NB4 (cell line): ENCODE results near the gene UGT1A7.

ENCODE experiments used
- DNase-seq: peaks from one replicate; pipeline ENCODE4 v3.0.0; 2010; ENCODE audit warnings: low read depth
- H3K4me3 ChIP-seq: one replicate; pipeline ENCODE4 v1.5.1; 2011; ENCODE audit warnings: mild to moderate bottlenecking, low read depth, low read length, moderate library complexity
- CTCF ChIP-seq: IDR thresholded peaks from one replicate; pipeline ENCODE4 v1.5.1; 2012; ENCODE audit warnings: low read depth, low read length
- MYC ChIP-seq: IDR thresholded peaks from 2 replicates; pipeline ENCODE4 v1.6.1; 2011; ENCODE audit warnings: low read depth, low read length
- POLR2A ChIP-seq: IDR thresholded peaks from 2 replicates; pipeline ENCODE4 v1.6.1; 2011; ENCODE audit warnings: mild to moderate bottlenecking; ENCODE audit not compliant: insufficient read length; ENCODE audit errors: extremely low read depth
- TF ChIP-seq, protein P1 (sequence below): IDR thresholded peaks from 2 replicates; pipeline ENCODE4 v1.6.1; 2011; ENCODE audit warnings: low read depth, low read length

UGT1A7 gene

DNA sequence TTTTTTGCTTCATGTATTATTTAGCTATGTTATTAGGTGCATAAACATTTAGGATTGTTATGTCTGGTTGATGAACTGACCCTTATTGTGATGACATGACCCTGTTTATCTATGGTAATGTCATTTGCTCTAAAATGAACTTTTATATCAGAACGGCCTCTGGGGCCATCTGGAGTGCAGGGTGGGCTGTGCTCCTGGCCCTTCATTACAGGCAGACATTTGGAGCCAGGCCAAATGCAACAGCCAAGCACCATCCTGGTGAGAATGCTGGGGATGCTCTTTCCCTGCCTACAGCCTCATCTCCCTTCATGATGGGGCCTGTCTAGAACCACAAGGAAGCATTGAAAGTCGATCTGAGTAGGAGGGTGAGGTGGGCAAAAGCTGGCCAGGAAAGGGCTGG, 134.6 kb downstream of the UGT1A7 start:
- no peak overlapping the region for H3K4me3 ChIP-seq
- TF ChIP-seq, protein P1, sequence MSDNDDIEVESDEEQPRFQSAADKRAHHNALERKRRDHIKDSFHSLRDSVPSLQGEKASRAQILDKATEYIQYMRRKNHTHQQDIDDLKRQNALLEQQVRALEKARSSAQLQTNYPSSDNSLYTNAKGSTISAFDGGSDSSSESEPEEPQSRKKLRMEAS = no peak
- no peak for TF ChIP-seq CTCF
- no peak for TF ChIP-seq MYC
- TF ChIP-seq POLR2A = no peak
- DNase-seq = no peak

GRCh38 chr2:233816771-233817170, 135.1 kb downstream of the UGT1A7 start:
- H3K4me3 ChIP-seq = no peak overlapping the region
- TF ChIP-seq CTCF (no peak), MYC (no peak), POLR2A (no peak)
- TF ChIP-seq, protein P1 = no peak
- no peak for DNase-seq

GRCh38 chr2:233817361-233817911, 135.7 kb downstream of the UGT1A7 start:
- DNase-seq = no peak
- H3K4me3 ChIP-seq = no peak overlapping the region
- TF ChIP-seq, protein P1 = no peak
- no peak for TF ChIP-seq MYC
- no peak for TF ChIP-seq CTCF
- no peak for TF ChIP-seq POLR2A

GRCh38 chr2:233817995-233818638, 136.4 kb downstream of the UGT1A7 start:
- TF ChIP-seq, protein P1 = no peak
- TF ChIP-seq POLR2A (no peak), CTCF (no peak), MYC (no peak)
- no peak overlapping the region for H3K4me3 ChIP-seq
- DNase-seq = no peak

- TF ChIP-seq MYC (no peak), CTCF (no peak), POLR2A (no peak)
- TF ChIP-seq, protein P1 = no peak
- no peak for DNase-seq
- H3K4me3 ChIP-seq = no peak overlapping the region
Measured at GRCh38 chr2:233818639-233819621, 137.2 kb downstream of the UGT1A7 start.
